ENCODE measurements around the gene PCMT1.
"Not testable (repeated sequence)": the region's sequence is repeated elsewhere in the genome, so short reads cannot be mapped to it uniquely, and the experiment has no call there.

Gene PCMT1

GRCh38 chr6:149813351-149813750, 63.8 kb downstream of the PCMT1 start:
- DNase-seq (ENCODE audit: insufficient read length, low spot score), result no peak
- FAIRE-seq, result no peak

- DNase-seq (ENCODE audit: insufficient read length, low spot score) (no peak), FAIRE-seq (no peak)
These were observed 66.2 kb downstream of the PCMT1 start for GRCh38 chr6:149815788-149816187.

GRCh38 chr6:149820506-149820905, 71.0 kb downstream of the PCMT1 start:
- FAIRE-seq (no peak), DNase-seq (ENCODE audit: insufficient read length, low spot score) (no peak)

- FAIRE-seq, result no peak
- DNase-seq (ENCODE audit: insufficient read length, low spot score), result no peak
These were observed 72.0 kb downstream of the PCMT1 start for GRCh38 chr6:149821492-149821891.

GRCh38 chr6:149823013-149823412, 73.5 kb downstream of the PCMT1 start:
- FAIRE-seq, result no peak
- no peak for DNase-seq (ENCODE audit: insufficient read length, low spot score)

GRCh38 chr6:149825292-149825691, 75.8 kb downstream of the PCMT1 start:
- FAIRE-seq, result no peak
- no peak for DNase-seq (ENCODE audit: insufficient read length, low spot score)

- no peak for FAIRE-seq
- no peak for DNase-seq (ENCODE audit: insufficient read length, low spot score)
These were observed 81.3 kb downstream of the PCMT1 start for GRCh38 chr6:149830731-149831307.

- FAIRE-seq, result no peak
- DNase-seq (ENCODE audit: insufficient read length, low spot score), result no peak
These were observed 81.8 kb downstream of the PCMT1 start for GRCh38 chr6:149831308-149831820.

DNA sequence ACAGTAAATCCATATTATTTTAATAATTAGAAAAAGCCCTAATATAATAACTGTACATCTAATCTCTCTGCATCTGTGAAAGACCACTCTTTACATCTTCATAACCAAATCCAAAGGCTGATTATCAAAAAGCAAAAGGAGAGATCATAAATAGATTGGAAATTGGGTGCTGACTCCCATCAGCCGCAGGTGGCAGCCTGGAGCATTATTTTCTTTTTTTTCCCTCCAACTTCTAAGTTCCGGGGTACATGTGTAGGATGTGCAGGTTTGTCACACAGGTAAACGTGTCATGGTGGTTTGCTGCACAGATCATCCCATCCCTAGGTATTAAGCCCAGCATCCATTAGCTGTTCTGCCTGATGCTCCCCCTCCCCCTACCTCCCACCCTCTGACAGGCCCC, 84.1 kb downstream of the PCMT1 start:
- no peak for DNase-seq (ENCODE audit: insufficient read length, low spot score)
- no peak for FAIRE-seq

DNA sequence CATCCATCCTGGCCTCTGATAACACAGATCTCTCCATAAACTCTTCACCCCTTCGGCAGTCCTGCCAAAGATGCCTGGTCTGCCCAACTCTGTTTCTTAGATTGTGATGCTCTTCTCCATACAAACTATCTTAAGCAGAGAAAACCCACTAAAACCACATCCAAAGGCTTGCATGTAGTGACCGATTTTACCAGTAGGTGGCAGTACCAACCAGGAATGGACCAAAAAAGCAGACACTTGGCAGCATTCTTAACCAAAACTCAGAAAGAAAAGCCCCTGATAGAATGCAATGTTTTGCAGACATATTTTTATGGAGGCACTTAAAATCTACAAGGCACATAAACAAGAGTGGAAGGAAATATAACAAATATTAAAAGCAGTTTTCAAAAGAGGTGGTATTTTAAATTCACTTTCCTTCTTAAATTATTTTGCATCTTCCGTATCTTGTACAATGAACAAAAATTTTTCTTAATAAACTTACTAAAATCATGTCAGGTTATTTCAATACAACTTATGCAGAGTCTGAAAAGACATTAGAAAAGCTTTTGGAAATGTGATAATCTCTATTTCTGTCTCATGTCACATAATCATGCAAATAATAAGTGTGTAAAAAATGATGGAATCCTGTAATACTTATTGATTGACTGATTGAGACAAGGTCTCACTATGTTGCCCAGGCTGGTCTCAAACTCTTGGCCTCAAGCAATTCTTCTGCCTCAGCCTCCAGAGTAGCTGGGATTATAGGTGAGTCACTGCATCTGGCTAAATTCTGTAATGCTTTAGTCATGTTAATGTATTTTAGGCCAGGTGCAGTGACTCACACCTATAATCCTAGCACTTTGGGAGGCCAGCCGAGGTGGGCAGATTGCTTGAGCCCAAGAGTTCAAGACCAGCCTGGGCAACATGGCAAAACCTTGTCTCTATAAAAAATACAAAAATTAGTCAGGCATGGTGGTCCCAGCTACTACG, 85.3 kb downstream of the PCMT1 start:
- no peak for FAIRE-seq
- DNase-seq (ENCODE audit: insufficient read length, low spot score), result peak; percentile 44

DNA sequence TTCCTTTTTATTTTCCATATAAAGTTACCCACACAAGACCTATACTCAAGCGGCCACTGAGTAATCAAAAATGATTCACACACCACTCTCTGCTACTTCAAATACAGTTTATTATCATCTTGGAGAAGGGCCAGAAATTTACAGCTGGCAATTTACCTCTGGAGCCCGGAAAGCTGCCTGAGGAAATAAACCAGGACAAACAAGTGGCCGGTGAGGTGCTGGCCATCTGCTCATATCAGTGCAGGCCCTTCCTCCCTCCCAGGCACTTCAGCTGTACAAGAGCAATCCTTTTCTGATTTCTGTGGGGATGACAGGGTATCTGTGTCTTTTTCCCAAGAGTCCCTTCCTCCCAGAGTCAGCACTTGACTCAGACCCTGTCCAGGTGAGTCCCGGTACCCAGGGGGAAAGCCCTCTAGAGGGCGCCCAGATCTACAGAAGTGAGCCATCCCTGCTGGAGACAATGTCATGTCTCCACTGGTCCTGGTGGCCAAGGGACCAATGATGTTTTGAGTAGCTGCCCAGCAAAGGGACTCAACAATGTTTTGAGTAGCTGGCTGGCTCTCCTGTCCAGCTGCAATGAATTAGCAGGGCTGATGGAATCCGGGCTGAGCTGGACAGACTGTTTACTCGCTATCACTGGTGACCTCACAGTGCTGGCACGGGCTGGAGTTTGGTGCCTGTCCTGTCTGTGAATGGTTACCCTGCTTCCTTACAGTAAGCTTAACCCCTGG, 91.0 kb downstream of the PCMT1 start:
- peak; percentile 71 for DNase-seq (ENCODE audit: insufficient read length, low spot score)
- peak; percentile 9 for FAIRE-seq

- no peak for DNase-seq (ENCODE audit: insufficient read length, low spot score)
These were observed 92.8 kb downstream of the PCMT1 start for GRCh38 chr6:149842331-149842730.

DNA sequence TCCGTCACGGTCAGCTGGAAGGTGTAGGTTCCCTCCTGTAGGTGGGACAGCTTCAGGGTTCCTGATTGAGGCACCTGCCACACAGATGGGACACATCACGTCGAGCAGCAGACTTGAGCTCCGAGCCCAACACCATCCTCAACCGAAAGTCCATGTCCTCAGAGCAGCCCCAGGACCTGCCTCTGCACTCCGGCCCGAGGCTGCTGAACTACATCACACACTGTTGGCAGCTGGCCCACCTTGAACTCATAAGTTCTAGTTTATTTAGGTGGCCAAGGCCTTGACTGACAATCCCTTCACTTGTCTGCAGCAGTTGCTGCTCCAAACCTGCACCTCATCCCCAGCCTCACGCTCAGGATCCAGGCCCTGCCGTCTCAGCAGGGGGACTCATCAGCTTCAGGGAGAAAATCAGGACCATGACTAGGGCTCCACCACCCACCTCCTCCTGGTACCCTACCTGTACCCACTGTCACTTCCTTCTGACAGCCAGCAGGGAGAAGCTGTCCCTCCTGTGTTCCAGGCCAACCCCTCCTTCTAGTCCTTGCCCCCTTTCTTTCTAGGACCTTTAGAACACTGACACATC, 93.6 kb downstream of the PCMT1 start:
- FAIRE-seq (no peak), DNase-seq (ENCODE audit: insufficient read length, low spot score) (no peak)

More at GRCh38 chr6:149842331-149842730, 92.8 kb downstream of the PCMT1 start:
- no peak for FAIRE-seq

- not testable (repeated sequence) for FAIRE-seq
These were observed 94.5 kb downstream of the PCMT1 start for GRCh38 chr6:149844036-149844435.

GRCh38 chr6:149844480-149844879, 94.9 kb downstream of the PCMT1 start:
- no peak for DNase-seq (ENCODE audit: insufficient read length, low spot score)

More at GRCh38 chr6:149844036-149844435, 94.5 kb downstream of the PCMT1 start:
- not testable (repeated sequence) for DNase-seq (ENCODE audit: insufficient read length, low spot score)

DNA sequence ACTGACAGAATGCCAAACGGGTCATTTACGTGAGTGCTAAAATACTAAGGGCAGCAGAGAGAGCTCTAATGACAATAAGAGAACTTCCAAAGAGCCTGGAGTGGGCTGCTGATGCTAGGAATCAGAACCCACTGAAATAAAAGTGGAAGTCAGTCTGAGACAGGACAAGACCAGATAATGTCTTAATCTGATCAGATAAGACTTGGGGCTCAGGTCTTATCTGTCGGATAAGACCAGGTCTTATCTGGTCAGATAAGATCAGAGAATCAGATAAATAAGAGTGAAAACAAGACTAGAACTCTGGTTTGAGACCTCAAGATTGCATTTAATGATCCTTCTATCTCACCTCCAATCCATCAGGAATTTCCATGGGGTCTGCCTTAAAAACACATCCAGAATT, 96.0 kb downstream of the PCMT1 start:
- DNase-seq (ENCODE audit: insufficient read length, low spot score) (no peak), FAIRE-seq (no peak)

More at GRCh38 chr6:149844480-149844879, 94.9 kb downstream of the PCMT1 start:
- no peak for FAIRE-seq

GRCh38 chr6:149846321-149846720, 96.8 kb downstream of the PCMT1 start:
- FAIRE-seq, result no peak
- DNase-seq (ENCODE audit: insufficient read length, low spot score), result peak; percentile 42

- DNase-seq (ENCODE audit: insufficient read length, low spot score), result no peak
These were observed 98.4 kb downstream of the PCMT1 start for GRCh38 chr6:149847939-149848267.

DNA sequence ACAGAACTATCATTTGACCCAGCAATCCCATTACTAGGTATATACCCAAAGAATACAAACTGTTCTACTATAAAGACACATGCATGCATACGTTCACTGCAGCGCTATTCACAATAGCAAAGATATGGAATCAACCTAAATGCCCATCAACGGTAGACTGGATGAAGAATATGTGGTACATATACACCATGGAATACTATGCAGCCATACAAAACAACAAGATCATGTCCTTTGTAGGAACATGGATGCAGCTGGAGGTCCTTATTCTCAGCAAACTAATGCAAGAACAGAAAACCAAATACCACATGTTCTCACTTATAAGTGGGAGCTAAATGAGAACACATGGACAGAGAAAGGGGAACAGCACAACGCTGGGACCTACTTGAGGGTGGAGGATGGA, 98.8 kb downstream of the PCMT1 start:
- FAIRE-seq; DNase-seq (ENCODE audit: insufficient read length, low spot score): not testable (repeated sequence)

More at GRCh38 chr6:149847939-149848267, 98.4 kb downstream of the PCMT1 start:
- FAIRE-seq, result no peak

GRCh38 chr6:149851461-149852110, 102.0 kb downstream of the PCMT1 start:
- DNase-seq (ENCODE audit: insufficient read length, low spot score), result no peak
- no peak for FAIRE-seq
